GM12872 (cell line): ENCODE measurements around the gene HBM.

Experiments used
- CTCF ChIP-seq: IDR thresholded peaks from 3 replicates; pipeline ENCODE4 v1.5.1; 2011; ENCODE audit warnings: low read depth, mild to moderate bottlenecking, low read length, moderate library complexity; ENCODE audit not compliant: insufficient read depth

Gene HBM

GRCh38 chr16:165539-166374 is at the start of gene HBM:
TSS of gene HBM (plus strand) at chr16:165978. CDS start at chr16:165998, 20 bp downstream.
- no peak for TF ChIP-seq CTCF

GRCh38 chr16:116015-116414 is 49.8 kb upstream of the HBM start:
- no peak for TF ChIP-seq CTCF

- peak; percentile 87 for TF ChIP-seq CTCF
Measured at GRCh38 chr16:117379-118365, 48.1 kb upstream of the HBM start.

- no peak for TF ChIP-seq CTCF
Measured at GRCh38 chr16:118857-119256, 46.9 kb upstream of the HBM start.

GRCh38 chr16:119295-119694 is 46.5 kb upstream of the HBM start:
- no peak for TF ChIP-seq CTCF

GRCh38 chr16:119835-120491 is 45.8 kb upstream of the HBM start:
- no peak for TF ChIP-seq CTCF

- TF ChIP-seq CTCF: no peak
Measured at GRCh38 chr16:120756-121155, 45.0 kb upstream of the HBM start.
